ENCODE measurements around the gene VCP. TPM values are rescaled to one million over a fixed set of nuclear protein-coding genes. Genes with fewer than 3 reads are reported as not detected.

VCP gene
- total RNA-seq, 1 experiment from 2014 or later, result 208 TPM

DNA sequence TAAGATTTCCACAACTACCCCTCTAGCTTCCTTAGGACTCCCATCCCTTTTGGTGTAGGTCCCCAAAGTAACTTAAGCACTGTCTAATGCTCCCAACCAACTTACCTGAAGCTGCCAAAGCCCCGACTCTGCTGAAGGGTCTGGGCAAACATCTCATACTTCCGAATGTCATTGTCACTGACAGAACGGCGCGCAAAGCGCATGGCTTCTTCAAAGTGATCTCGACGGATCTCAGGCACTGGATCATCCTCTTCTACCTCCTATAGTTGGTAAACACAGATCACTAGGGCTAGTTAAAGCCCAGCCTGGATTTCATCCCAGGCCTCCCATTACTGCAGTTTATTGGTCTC lies 15.2 kb downstream of the VCP start:
- TF ChIP-seq, protein P1, sequence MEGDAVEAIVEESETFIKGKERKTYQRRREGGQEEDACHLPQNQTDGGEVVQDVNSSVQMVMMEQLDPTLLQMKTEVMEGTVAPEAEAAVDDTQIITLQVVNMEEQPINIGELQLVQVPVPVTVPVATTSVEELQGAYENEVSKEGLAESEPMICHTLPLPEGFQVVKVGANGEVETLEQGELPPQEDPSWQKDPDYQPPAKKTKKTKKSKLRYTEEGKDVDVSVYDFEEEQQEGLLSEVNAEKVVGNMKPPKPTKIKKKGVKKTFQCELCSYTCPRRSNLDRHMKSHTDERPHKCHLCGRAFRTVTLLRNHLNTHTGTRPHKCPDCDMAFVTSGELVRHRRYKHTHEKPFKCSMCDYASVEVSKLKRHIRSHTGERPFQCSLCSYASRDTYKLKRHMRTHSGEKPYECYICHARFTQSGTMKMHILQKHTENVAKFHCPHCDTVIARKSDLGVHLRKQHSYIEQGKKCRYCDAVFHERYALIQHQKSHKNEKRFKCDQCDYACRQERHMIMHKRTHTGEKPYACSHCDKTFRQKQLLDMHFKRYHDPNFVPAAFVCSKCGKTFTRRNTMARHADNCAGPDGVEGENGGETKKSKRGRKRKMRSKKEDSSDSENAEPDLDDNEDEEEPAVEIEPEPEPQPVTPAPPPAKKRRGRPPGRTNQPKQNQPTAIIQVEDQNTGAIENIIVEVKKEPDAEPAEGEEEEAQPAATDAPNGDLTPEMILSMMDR (IDR thresholded peaks at IDR 0.05; ENCODE audit: unreplicated experiment), result no peak
- BruUV-seq (replicated peaks), result no TSS peak
- DNase-seq, result no peak
- Mint-ChIP-seq H3K4me3 (ENCODE audit: low read depth, unreplicated experiment) (no peak overlapping the region), H3K9me3 (ENCODE audit: low read depth, unreplicated experiment) (no peaks in the 10 kb centered on the region), H3K27ac (ENCODE audit: unreplicated experiment) (no peak overlapping the region), H3K36me3 (ENCODE audit: insufficient read depth, unreplicated experiment) (peaks cover 83% of the 10 kb centered on the region), H3K27me3 (ENCODE audit: unreplicated experiment) (no peaks in the 10 kb centered on the region), H3K4me1 (ENCODE audit: low read depth, unreplicated experiment) (no peaks in the 10 kb centered on the region)
- CTCF ChIA-PET, result no interaction called here
- intact Hi-C loops (cut with micrococcal nuclease; ENCODE audit: unreplicated experiment), result no loop called here

DNA sequence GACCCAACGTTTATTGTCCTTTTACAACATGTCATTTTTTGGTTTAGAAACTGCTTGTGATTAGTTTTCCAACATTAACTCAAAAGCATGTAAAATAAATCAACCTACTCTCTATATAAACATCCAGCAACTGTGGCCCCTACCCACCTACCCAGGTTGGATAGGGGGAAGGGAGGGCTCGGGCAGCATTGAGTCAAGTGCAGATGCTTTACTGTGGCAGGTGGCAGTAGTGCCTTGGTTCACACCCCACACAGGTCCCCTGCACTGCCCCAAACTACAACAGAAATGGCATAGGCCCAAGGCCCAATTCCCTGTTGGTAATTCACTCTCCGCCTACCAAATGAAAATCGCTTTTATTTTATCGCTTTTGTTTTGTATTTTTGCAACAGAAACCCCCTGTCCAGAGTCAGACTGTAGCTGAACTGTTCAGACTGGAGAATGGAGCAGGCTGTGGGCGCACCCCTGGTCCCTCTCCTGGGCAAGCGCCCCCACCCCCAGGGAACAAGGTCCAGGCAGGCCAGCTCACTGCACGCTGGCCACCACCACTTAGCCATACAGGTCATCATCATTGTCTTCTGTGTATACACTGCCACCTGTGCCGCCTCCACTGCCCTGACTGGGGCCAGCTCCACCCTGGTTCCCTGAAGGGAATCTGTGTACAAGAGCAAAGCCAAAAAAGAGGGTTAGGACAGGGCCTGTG lies 15.7 kb downstream of the VCP start:
- intact Hi-C loops (cut with micrococcal nuclease; ENCODE audit: unreplicated experiment), result no loop called here
- TSS peak; percentile 25 for BruUV-seq (replicated peaks)
- no peaks in the 10 kb centered on the region for H3K4me1 Mint-ChIP-seq (ENCODE audit: low read depth, unreplicated experiment)
- CTCF ChIA-PET, result no interaction called here
- no peaks in the 10 kb centered on the region for H3K9me3 Mint-ChIP-seq (ENCODE audit: low read depth, unreplicated experiment)
- TF ChIP-seq, protein P1 (IDR thresholded peaks at IDR 0.05; ENCODE audit: unreplicated experiment), result no peak
- no peak overlapping the region for H3K27ac Mint-ChIP-seq (ENCODE audit: unreplicated experiment)
- no peaks in the 10 kb centered on the region for H3K27me3 Mint-ChIP-seq (ENCODE audit: unreplicated experiment)
- no peak for DNase-seq
- H3K36me3 Mint-ChIP-seq (ENCODE audit: insufficient read depth, unreplicated experiment), result peaks cover 78% of the 10 kb centered on the region
- no peak overlapping the region for H3K4me3 Mint-ChIP-seq (ENCODE audit: low read depth, unreplicated experiment)

DNA sequence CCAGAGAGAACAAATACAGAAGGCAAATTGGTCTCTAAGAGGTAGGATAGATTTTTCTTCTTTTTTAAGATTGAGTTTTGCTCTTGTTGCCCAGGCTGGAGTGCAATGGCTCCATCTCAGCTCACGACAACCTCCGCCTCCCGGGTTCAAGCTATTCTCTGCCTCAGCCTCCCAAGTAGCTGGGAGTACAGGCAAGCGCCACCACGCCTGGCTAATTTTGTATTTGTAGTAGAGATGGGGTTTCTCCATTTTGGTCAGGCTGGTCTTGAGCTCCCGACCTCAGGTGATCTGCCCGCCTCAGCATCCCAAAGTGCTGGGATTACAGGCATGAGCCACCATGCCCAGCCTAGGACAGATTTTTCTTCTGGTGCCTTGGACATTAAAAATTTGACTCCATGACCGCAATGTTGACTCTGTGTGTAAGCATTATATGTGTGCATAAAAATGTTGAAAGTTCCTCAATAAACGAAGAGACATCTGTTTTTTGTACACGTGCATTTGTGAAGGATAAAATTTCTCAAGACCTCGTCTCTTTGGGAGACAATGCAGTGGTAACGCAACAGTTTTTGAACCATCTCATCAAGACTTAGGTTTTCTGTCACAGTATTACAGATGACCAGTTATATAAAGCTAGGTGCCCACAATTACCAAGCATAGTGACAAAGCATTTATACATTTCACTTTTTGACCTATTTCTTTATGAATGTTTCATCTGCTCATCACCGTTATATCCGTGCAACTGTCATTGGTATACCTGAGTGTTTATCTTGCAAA lies 17.4 kb downstream of the VCP start:
- H3K36me3 Mint-ChIP-seq (ENCODE audit: insufficient read depth, unreplicated experiment), result peaks cover 74% of the 10 kb centered on the region
- CTCF ChIA-PET, result no interaction called here
- no peaks in the 10 kb centered on the region for H3K4me1 Mint-ChIP-seq (ENCODE audit: low read depth, unreplicated experiment)
- no peaks in the 10 kb centered on the region for H3K9me3 Mint-ChIP-seq (ENCODE audit: low read depth, unreplicated experiment)
- TF ChIP-seq, protein P1 (IDR thresholded peaks at IDR 0.05; ENCODE audit: unreplicated experiment), result no peak
- H3K27ac Mint-ChIP-seq (ENCODE audit: unreplicated experiment), result no peak overlapping the region
- no peak for DNase-seq
- no peaks in the 10 kb centered on the region for H3K27me3 Mint-ChIP-seq (ENCODE audit: unreplicated experiment)
- H3K4me3 Mint-ChIP-seq (ENCODE audit: low read depth, unreplicated experiment), result no peak overlapping the region
- no TSS peak for BruUV-seq (replicated peaks)
- intact Hi-C loops (cut with micrococcal nuclease; ENCODE audit: unreplicated experiment), result no loop called here

DNA sequence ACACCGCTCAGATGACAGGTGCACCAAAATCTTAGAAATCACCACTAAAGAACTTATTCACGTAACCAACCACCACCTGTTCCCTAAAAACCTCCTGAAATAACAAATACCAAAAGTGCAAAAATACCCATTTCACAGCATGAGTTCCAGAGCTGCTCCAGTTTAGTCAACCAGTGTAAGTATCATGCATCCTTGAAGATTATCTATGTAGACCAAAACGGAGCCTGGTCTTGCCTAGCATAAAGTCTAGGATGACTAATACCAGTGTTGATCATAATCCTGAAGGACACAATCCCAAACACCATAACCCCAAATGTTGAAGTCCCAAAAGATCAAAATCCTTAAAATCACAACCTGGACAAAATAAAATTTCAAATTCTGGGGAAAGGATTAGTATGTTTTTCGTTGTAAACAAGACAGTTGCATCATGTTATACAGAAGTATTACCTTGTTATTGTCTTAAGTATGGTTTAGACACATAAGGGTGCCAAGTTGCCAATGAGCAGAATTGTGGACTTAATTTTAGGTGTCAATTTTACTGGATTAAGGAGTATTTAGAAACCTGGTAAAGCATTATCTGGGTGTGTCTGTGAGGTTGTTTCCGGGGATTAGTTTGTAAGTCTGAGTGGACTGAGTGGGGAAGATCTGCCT lies 18.1 kb downstream of the VCP start:
- CTCF ChIA-PET, result no interaction called here

More for the DNA sequence above, 18.1 kb downstream of the VCP start:
- TF ChIP-seq, protein P1 (IDR thresholded peaks at IDR 0.05; ENCODE audit: unreplicated experiment), result no peak
- Mint-ChIP-seq H3K36me3 (ENCODE audit: insufficient read depth, unreplicated experiment) (peaks cover 67% of the 10 kb centered on the region), H3K27me3 (ENCODE audit: unreplicated experiment) (no peaks in the 10 kb centered on the region), H3K27ac (ENCODE audit: unreplicated experiment) (no peak overlapping the region), H3K9me3 (ENCODE audit: low read depth, unreplicated experiment) (no peaks in the 10 kb centered on the region), H3K4me1 (ENCODE audit: low read depth, unreplicated experiment) (no peaks in the 10 kb centered on the region), H3K4me3 (ENCODE audit: low read depth, unreplicated experiment) (no peak overlapping the region)
- intact Hi-C loops (cut with micrococcal nuclease; ENCODE audit: unreplicated experiment), result no loop called here
- BruUV-seq (replicated peaks), result no TSS peak
- DNase-seq, result no peak

All from Calu3 (cell line).